Peyer's patch (tissue), 4 donors: Measurements from ENCODE around the gene TPBGL. TPM values are rescaled to one million over a fixed set of nuclear protein-coding genes. Genes with fewer than 3 reads are reported as not detected.
A peak's percentile ranks its signal among the peaks of the same experiment; 100 is the strongest.

ENCODE experiments used
- DNase-seq, 3 donors: peaks; one replicate each; pipeline ENCODE4 v3.0.0-alpha.2; 2017 to 2019
- H3K27ac ChIP-seq, 4 donors: fragments of 200-600 bp; sonication (generic); one replicate each; pipeline ENCODE4 v1.5.1; 2016 to 2019
- H3K27me3 ChIP-seq, 2 donors: fragments of 200-600 bp; sonication (generic); one replicate each; pipeline ENCODE4 v1.5.1; 2019
- H3K36me3 ChIP-seq, 3 donors: fragments of 200-600 bp; sonication (generic); one replicate each; pipeline ENCODE4 v1.5.1; 2016 to 2019
- H3K4me1 ChIP-seq, 4 donors: fragments of 200-600 bp; sonication (generic); one replicate each; pipeline ENCODE4 v1.5.1; 2016 to 2019
- H3K4me3 ChIP-seq, 4 donors: fragments of 200-600 bp; sonication (generic); 1 replicate in 3 of 4; 2 replicates in 1 of 4; pipeline ENCODE4 v1.5.1; 2016 to 2019; ENCODE audit warnings: mild to moderate bottlenecking in 1 of 4
- H3K9me3 ChIP-seq, 4 donors: fragments of 200-600 bp; sonication (generic); one replicate each; pipeline ENCODE4 v1.5.1; 2016 to 2019; ENCODE audit warnings: mild to moderate bottlenecking in 1 of 4
- POLR2A ChIP-seq, 2 donors: fragments of 450-650 bp; IDR thresholded peaks; one replicate each; pipeline ENCODE4 v1.5.1; 2017; ENCODE audit warnings: antibody characterized with exemption in 2 of 2, mild to moderate bottlenecking in 2 of 2, moderate library complexity in 2 of 2
- total RNA-seq, 4 donors: library from RNA; depleted of rRNA; stranded (reverse); fragments of >200 nt; gene quantifications; one replicate each; pipeline ENCODE4 v1.1.0, GENCODE V29; 2016
- TF ChIP-seq, protein P1 (sequence below), 6 experiments: fragments of 450-650 bp in 4 of 6; fragments of 200-600 bp in 2 of 6; sonication (generic) in 1 of 6; IDR thresholded peaks; one replicate each; pipeline ENCODE4 v1.5.1; 2017 to 2019; ENCODE audit warnings: antibody characterized with exemption in 6 of 6, mild to moderate bottlenecking in 3 of 6, moderate library complexity in 1 of 6

The TPBGL gene
- total RNA-seq, 4 donors from 2014 or later, result 0.35 TPM; not detected in 3

DNA sequence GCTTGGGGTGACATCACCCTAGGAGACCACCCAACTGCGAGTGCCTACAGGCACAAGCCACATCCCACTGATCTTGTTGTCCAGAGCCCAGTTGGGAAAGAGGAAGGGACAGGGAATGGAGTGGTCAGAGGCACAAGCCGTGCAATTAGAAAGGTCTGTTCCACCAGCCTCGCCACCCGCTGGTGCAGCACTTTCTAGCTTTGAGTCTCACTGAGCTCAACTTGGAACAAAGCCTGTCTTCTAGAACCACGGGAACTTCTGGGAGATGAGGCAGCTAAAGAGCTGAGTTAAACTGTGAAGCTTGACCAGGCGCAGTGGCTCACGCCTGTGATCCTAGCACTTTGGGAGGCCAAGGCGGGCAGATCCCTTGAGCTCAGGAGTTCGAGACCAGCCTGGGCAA, 29.3 kb downstream of the TPBGL start:
- Histone ChIP-seq H3K36me3 (peaks cover 0 to 67% (median 0%) of the 10 kb centered on the region in 3 donors), H3K27me3 (no peaks in the 10 kb centered on the region), H3K27ac (no peak overlapping the region), H3K4me3 (no peak overlapping the region), H3K4me1 (no peaks in the 10 kb centered on the region), H3K9me3 (no peaks in the 10 kb centered on the region)
- TF ChIP-seq POLR2A (IDR thresholded peaks at IDR 0.05), result no peak
- TF ChIP-seq, protein P1, sequence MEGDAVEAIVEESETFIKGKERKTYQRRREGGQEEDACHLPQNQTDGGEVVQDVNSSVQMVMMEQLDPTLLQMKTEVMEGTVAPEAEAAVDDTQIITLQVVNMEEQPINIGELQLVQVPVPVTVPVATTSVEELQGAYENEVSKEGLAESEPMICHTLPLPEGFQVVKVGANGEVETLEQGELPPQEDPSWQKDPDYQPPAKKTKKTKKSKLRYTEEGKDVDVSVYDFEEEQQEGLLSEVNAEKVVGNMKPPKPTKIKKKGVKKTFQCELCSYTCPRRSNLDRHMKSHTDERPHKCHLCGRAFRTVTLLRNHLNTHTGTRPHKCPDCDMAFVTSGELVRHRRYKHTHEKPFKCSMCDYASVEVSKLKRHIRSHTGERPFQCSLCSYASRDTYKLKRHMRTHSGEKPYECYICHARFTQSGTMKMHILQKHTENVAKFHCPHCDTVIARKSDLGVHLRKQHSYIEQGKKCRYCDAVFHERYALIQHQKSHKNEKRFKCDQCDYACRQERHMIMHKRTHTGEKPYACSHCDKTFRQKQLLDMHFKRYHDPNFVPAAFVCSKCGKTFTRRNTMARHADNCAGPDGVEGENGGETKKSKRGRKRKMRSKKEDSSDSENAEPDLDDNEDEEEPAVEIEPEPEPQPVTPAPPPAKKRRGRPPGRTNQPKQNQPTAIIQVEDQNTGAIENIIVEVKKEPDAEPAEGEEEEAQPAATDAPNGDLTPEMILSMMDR (IDR thresholded peaks at IDR 0.05), result no peak
- peak in 1 of 3 donors; percentile 24 for DNase-seq

DNA sequence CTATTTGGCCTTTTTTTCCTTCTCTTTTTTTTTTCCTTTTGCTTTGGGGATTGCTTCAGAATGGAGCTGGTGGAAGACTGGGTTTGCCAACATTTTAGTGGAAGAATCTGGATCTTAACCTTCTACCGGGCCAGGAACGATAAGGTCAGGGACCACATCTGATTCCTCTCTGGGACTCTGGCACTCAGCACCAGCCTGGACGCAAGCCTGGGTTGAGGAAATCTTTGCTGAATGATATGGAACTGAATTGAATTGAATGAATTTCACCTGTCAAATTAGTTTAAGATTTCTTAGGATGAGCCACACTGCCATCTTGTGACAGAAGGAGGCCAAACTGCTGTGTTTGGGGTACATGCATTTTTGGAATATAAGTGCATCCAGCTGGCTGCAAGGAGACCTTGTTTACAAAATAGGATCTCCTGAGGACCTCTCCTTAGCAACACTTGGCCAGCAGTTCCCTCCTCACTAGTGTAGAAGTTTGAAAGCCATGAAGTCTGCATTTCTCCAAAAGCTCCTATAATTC, 30.4 kb downstream of the TPBGL start:
- no peaks in the 10 kb centered on the region for H3K4me1 ChIP-seq
- TF ChIP-seq, protein P1 (IDR thresholded peaks at IDR 0.05), result peak in 2 of 6 experiments; percentile 5 to 44
- TF ChIP-seq POLR2A (IDR thresholded peaks at IDR 0.05), result no peak
- H3K4me3 ChIP-seq, result no peak overlapping the region
- no peaks in the 10 kb centered on the region for H3K9me3 ChIP-seq
- no peak overlapping the region for H3K27ac ChIP-seq
- no peaks in the 10 kb centered on the region for H3K27me3 ChIP-seq
- H3K36me3 ChIP-seq, result peaks cover 0 to 68% (median 0%) of the 10 kb centered on the region in 3 donors
- peak in 1 of 3 donors; percentile 42 for DNase-seq

DNA sequence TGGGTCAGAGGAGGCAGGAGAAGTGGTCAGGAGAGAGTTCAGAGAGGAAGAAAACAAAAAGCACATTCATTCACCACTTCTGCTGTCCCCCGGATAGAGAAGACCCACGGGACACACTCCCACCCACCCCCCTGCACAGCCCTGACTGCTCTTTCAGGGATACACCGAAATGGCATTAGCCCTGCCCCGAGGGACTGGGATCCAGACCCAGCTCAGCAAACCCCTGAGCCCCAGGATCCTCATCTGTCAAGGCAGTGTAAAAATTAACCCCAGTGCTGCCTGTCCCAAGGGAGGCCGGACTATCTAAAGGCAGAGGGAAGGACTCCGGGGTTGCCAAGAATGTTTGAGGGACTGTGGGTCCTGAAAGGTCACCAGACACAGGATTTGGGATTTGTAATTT, 31.2 kb downstream of the TPBGL start:
- Histone ChIP-seq H3K36me3 (peaks cover 0 to 68% (median 0%) of the 10 kb centered on the region in 3 donors), H3K27ac (no peak overlapping the region), H3K4me3 (no peak overlapping the region), H3K27me3 (no peaks in the 10 kb centered on the region), H3K4me1 (no peaks in the 10 kb centered on the region), H3K9me3 (no peaks in the 10 kb centered on the region)
- TF ChIP-seq POLR2A (IDR thresholded peaks at IDR 0.05), result no peak
- TF ChIP-seq, protein P1 (IDR thresholded peaks at IDR 0.05), result no peak
- DNase-seq, result peak in 1 of 3 donors; percentile 39

- H3K36me3 ChIP-seq, result peaks cover 0 to 68% (median 0%) of the 10 kb centered on the region in 3 donors
- no peaks in the 10 kb centered on the region for H3K4me1 ChIP-seq
- TF ChIP-seq, protein P1 (IDR thresholded peaks at IDR 0.05), result no peak
- no peak for TF ChIP-seq POLR2A (IDR thresholded peaks at IDR 0.05)
- no peaks in the 10 kb centered on the region for H3K9me3 ChIP-seq
- no peak overlapping the region for H3K27ac ChIP-seq
- DNase-seq, result peak in 1 of 3 donors; percentile 40
- H3K27me3 ChIP-seq, result no peaks in the 10 kb centered on the region
- H3K4me3 ChIP-seq, result no peak overlapping the region
Observed at GRCh38 chr11:75272391-75272790, 31.8 kb downstream of the TPBGL start.

GRCh38 chr11:75272821-75273301, 32.3 kb downstream of the TPBGL start:
- peaks cover 0 to 68% (median 0%) of the 10 kb centered on the region in 3 donors for H3K36me3 ChIP-seq
- TF ChIP-seq, protein P1 (IDR thresholded peaks at IDR 0.05), result no peak
- TF ChIP-seq POLR2A (IDR thresholded peaks at IDR 0.05), result no peak
- H3K27ac ChIP-seq, result no peak overlapping the region
- no peaks in the 10 kb centered on the region for H3K27me3 ChIP-seq
- no peaks in the 10 kb centered on the region for H3K9me3 ChIP-seq
- H3K4me1 ChIP-seq, result no peaks in the 10 kb centered on the region
- no peak overlapping the region for H3K4me3 ChIP-seq
- peak in 1 of 3 donors; percentile 42 for DNase-seq
